ENCODE measurements around the gene SLC13A2. TPM values are rescaled to one million over a fixed set of nuclear protein-coding genes. Genes with fewer than 3 reads are reported as not detected.

Gene SLC13A2, protein sequence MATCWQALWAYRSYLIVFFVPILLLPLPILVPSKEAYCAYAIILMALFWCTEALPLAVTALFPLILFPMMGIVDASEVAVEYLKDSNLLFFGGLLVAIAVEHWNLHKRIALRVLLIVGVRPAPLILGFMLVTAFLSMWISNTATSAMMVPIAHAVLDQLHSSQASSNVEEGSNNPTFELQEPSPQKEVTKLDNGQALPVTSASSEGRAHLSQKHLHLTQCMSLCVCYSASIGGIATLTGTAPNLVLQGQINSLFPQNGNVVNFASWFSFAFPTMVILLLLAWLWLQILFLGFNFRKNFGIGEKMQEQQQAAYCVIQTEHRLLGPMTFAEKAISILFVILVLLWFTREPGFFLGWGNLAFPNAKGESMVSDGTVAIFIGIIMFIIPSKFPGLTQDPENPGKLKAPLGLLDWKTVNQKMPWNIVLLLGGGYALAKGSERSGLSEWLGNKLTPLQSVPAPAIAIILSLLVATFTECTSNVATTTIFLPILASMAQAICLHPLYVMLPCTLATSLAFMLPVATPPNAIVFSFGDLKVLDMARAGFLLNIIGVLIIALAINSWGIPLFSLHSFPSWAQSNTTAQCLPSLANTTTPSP
- total RNA-seq, result not detected
- polyA plus RNA-seq (2013, experiment 1 of 2), result not detected
- not detected for polyA plus RNA-seq (2013, experiment 2 of 2)
- long read RNA-seq, experiment 1, result 0 reads
- long read RNA-seq, experiment 2, result 0 reads
- long read RNA-seq, experiment 3, result 0 reads
- long read RNA-seq, experiment 4, result 0 reads

- Histone ChIP-seq H3K4me3 (ENCODE audit: low read length) (no peak within 1 kb of the TSS), H3K9ac (ENCODE audit: extremely low read depth, low read length, poor library complexity, severe bottlenecking) (no peak within 1 kb of the TSS), H3K4me1 (ENCODE audit: control insufficient read depth, insufficient read depth, low read length) (peaks cover 22% of the 10 kb centered on the region), H3K27me3 (ENCODE audit: control insufficient read depth, insufficient read depth, low read length, poor library complexity, severe bottlenecking) (peaks cover 22% of the 10 kb centered on the region), H3K9me3 (ENCODE audit: control insufficient read depth, low read length) (no peaks in the 10 kb centered on the region), H3K27ac (ENCODE audit: low read depth, low read length) (no peak within 1 kb of the TSS), H3K36me3 (ENCODE audit: control insufficient read depth, insufficient read depth, low read length) (no peaks in the 10 kb centered on the region)
- peak; percentile 66 for DNase-seq
- Mint-ChIP-seq H3K4me3 (no peak within 1 kb of the TSS), H3K27ac (no peak within 1 kb of the TSS), H3K9me3 (no peaks in the 10 kb centered on the region), H3K4me1 (peaks cover 42% of the 10 kb centered on the region), H3K27me3 (ENCODE audit: insufficient read depth) (peaks cover 28% of the 10 kb centered on the region), H3K36me3 (ENCODE audit: low read depth) (no peaks in the 10 kb centered on the region)
- 85 to 92% methylated on average over 4 to 5 of the region's 5 CpGs for WGBS, 2 experiments (ENCODE audit: insufficient coverage in 1 of 2, insufficient read length in 1 of 2)
- TF ChIP-seq CTCF (conservative IDR thresholded peaks at IDR 0.05), result peak; percentile 44
Measured at GRCh38 chr17:28473542-28473941, at the start of gene SLC13A2. SLC13A2 (plus strand) TSS chr17:28473644; CDS start chr17:28473713, 69 bp downstream.

DNA sequence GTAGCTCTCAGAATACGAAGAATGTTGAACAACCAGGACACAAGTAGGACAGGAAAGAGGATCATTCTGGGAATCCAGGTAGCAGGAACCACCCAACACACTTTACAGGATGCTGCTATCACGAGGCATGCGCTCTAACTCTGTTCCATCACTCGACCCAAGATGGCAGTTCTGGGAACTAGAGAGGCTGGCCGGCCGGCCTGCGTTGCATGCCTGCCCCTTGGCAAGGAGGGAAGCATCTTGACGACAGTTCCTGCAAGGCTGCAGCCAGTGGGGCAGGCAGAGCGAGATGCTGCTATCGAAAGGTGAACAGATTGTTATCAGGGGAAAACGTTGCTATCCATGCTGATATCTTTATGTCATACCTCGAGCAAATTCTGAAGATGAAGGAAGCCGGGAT, 48.2 kb upstream of the SLC13A2 start:
- no peak for DNase-seq
- H3K36me3 Mint-ChIP-seq (ENCODE audit: low read depth), result no peaks in the 10 kb centered on the region
- H3K27me3 Mint-ChIP-seq (ENCODE audit: insufficient read depth), result peaks cover 9% of the 10 kb centered on the region
- Histone ChIP-seq H3K9ac (ENCODE audit: extremely low read depth, low read length, poor library complexity, severe bottlenecking) (no peak overlapping the region), H3K36me3 (ENCODE audit: control insufficient read depth, insufficient read depth, low read length) (no peaks in the 10 kb centered on the region), H3K4me3 (ENCODE audit: low read length) (no peak overlapping the region), H3K27ac (ENCODE audit: low read depth, low read length) (no peak overlapping the region), H3K27me3 (ENCODE audit: control insufficient read depth, insufficient read depth, low read length, poor library complexity, severe bottlenecking) (no peaks in the 10 kb centered on the region), H3K9me3 (ENCODE audit: control insufficient read depth, low read length) (no peaks in the 10 kb centered on the region), H3K4me1 (ENCODE audit: control insufficient read depth, insufficient read depth, low read length) (no peaks in the 10 kb centered on the region)
- WGBS, 2 experiments (ENCODE audit: insufficient coverage in 1 of 2, insufficient read length in 1 of 2), result 91% methylated on average over 13 of the region's 13 CpGs
- no peak overlapping the region for H3K27ac Mint-ChIP-seq
- H3K4me1 Mint-ChIP-seq, result no peaks in the 10 kb centered on the region
- TF ChIP-seq CTCF (conservative IDR thresholded peaks at IDR 0.05), result no peak
- no peaks in the 10 kb centered on the region for H3K9me3 Mint-ChIP-seq
- H3K4me3 Mint-ChIP-seq, result no peak overlapping the region

- Histone ChIP-seq H3K36me3 (ENCODE audit: control insufficient read depth, insufficient read depth, low read length) (no peaks in the 10 kb centered on the region), H3K27ac (ENCODE audit: low read depth, low read length) (no peak overlapping the region), H3K4me3 (ENCODE audit: low read length) (no peak overlapping the region), H3K9ac (ENCODE audit: extremely low read depth, low read length, poor library complexity, severe bottlenecking) (no peak overlapping the region), H3K27me3 (ENCODE audit: control insufficient read depth, insufficient read depth, low read length, poor library complexity, severe bottlenecking) (no peaks in the 10 kb centered on the region), H3K9me3 (ENCODE audit: control insufficient read depth, low read length) (no peaks in the 10 kb centered on the region), H3K4me1 (ENCODE audit: control insufficient read depth, insufficient read depth, low read length) (no peaks in the 10 kb centered on the region)
- peak; percentile 93 for DNase-seq
- peaks cover 7% of the 10 kb centered on the region for H3K27me3 Mint-ChIP-seq (ENCODE audit: insufficient read depth)
- no peaks in the 10 kb centered on the region for H3K4me1 Mint-ChIP-seq
- TF ChIP-seq CTCF (conservative IDR thresholded peaks at IDR 0.05), result peak; percentile 78
- 82 to 87% methylated on average over 4 to 9 of the region's 9 CpGs for WGBS, 2 experiments (ENCODE audit: insufficient coverage in 1 of 2, insufficient read length in 1 of 2)
- no peak overlapping the region for H3K27ac Mint-ChIP-seq
- no peaks in the 10 kb centered on the region for H3K36me3 Mint-ChIP-seq (ENCODE audit: low read depth)
- H3K4me3 Mint-ChIP-seq, result no peak overlapping the region
- no peaks in the 10 kb centered on the region for H3K9me3 Mint-ChIP-seq
Measured at GRCh38 chr17:28426081-28426519, 47.3 kb upstream of the SLC13A2 start.

All from endodermal cell (in vitro differentiated cells).